ENCODE data around the gene PPP1R14D.

The PPP1R14D gene

GRCh38 chr15:40819048-40819447 is 9.5 kb downstream of the PPP1R14D start:
- DNase-seq (ENCODE audit: low spot score) = no peak

GRCh38 chr15:40815042-40815698 is 13.3 kb downstream of the PPP1R14D start:
- no peak for DNase-seq (ENCODE audit: low spot score)

- DNase-seq (ENCODE audit: low spot score) = no peak
Measured at GRCh38 chr15:40812721-40813425, 15.6 kb downstream of the PPP1R14D start.

DNA sequence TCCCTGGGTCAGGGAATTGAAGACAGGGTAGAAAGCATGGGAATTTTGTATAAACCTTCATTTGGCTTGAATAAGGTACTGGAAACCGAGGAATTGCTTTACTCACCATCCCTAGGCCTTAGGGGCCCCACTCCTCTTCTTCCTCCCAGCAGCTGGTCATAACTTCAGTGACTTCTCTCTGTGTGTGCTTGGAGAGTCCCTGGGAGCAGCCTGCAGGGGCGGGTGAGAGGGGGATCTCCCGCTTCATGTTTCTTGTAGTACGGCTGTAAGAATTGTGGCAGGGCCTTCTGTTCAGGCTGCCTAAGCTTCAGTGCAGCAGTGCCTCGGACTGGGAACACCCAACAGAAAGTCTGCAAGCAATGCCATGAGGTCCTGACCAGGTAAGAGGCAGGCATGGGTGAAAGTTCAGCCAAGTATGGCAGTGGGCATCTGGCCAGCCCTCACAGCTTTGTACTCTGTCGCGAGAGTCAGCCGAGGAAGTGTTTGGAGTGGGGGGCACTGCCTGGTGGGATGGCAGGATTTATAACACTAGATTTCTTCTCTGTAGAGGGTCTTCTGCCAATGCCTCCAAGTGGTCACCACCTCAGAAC is 19.6 kb downstream of the PPP1R14D start:
- no peak for DNase-seq (ENCODE audit: low spot score)

DNA sequence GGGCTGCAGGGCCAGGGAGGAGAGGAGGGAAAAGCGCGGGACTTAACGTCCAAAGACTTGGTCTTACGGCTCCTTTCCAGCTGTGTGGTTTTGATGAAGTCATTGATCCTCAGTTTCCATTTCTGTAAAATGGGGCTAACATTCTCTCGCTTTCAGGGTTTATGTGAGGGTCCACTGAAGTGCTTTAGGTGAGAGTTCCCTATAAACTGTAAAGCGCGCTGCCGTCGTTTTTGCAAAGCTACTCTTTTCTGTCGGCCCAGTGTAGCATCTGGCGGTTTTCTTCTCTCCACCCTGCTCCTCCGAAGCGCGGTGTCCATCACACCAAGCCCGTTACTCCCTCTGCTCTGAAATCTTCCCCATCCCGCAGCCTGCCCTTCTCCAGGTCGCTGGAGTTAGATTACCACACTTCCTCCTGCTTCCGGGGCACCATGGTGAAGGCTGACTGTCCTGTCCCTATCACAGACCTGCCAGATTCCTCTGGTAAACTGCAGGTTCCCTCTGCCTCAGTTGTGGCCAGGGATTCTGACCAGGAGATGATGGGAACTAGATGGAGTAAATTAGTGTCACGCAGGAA is 20.5 kb downstream of the PPP1R14D start:
- no peak for DNase-seq (ENCODE audit: low spot score)

- peak; percentile 96 for DNase-seq (ENCODE audit: low spot score)
Measured at GRCh38 chr15:40807028-40807887, 21.2 kb downstream of the PPP1R14D start, which contains the start of the genes DNAJC17 and ZFYVE19. Gene DNAJC17 (minus strand): TSS chr15:40807473. CDS start chr15:40807446, 27 bp downstream. Gene ZFYVE19 (plus strand): TSS chr15:40807089. CDS start chr15:40807590, 501 bp downstream.

DNA sequence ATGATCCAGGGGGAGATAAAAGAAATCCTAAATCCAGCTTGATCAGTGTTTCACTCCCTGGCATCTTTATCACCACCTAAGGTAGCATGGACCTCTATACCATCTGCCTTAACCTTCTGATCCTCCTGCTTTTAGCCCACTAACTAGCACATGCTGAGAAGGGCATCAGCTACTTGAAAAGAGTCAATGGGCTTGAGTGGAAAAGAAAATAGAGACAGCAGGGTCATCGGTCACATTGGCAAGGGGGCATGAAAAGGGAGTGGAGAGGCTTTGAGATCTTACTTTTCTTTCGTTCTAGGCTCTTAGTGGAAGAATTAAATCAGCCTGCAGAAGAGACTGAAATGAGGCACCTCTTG is 21.9 kb downstream of the PPP1R14D start:
- DNase-seq (ENCODE audit: low spot score) = no peak

- no peak for DNase-seq (ENCODE audit: low spot score)
Measured at GRCh38 chr15:40803688-40804087, 24.8 kb downstream of the PPP1R14D start.

DNA sequence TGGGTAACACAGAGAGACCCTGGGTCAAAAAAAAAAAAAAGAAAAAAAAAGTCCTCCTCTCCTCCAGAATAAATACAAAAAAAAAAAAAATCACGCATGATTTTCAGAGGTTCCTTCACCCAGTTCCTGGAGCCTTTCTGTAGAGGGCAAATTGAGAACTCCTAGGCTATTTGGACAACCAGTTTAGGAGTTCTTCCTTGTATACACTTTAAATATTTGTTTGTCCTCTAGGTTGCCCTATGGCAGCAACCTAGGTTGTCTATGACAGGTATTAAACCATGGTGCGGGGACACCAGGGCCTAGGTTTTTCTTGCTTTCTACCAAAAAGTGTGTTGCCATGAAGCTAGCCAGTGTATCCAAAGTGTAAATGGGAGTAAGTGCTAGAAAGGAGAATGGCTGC is 25.4 kb downstream of the PPP1R14D start:
- DNase-seq (ENCODE audit: low spot score) = no peak

DNA sequence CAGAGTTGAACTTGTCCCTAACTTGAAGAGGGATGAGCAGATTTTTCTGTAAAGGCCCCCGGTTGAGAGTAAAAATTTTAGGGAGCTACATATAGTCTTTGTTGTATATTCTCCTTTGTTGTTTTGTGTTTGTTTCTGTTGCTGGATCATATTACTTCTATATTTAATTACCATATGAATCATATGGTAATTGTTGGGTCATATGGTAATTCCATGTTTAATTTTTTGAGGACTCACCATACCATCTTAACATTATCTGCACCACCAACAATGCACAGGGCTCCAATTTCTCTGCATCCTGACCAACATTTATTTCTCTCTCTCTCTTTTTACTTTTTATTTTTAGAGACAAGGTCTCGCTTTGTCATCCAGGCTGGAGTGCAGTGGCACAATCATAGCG is 29.0 kb downstream of the PPP1R14D start:
- no peak for DNase-seq (ENCODE audit: low spot score)

DNA sequence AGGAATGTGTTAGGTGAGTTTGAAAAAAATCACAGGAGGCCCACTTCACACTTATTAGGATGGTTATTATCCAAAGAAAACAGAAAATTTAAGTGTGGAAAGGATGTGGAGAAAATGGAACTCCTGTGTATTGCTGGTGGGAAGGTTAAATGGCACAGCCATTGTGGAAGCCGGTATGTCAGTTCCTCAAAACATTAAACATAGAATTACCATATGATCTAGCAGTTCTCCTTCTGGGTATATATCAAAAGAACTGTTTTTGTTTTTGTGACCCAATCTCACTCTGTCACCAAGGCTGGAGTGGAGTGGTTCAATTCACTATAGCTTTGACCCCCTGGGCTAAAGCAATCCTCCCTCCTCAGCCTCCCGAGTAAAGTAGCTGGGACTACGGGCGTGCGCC is 32.0 kb downstream of the PPP1R14D start:
- no peak for DNase-seq (ENCODE audit: low spot score)

DNA sequence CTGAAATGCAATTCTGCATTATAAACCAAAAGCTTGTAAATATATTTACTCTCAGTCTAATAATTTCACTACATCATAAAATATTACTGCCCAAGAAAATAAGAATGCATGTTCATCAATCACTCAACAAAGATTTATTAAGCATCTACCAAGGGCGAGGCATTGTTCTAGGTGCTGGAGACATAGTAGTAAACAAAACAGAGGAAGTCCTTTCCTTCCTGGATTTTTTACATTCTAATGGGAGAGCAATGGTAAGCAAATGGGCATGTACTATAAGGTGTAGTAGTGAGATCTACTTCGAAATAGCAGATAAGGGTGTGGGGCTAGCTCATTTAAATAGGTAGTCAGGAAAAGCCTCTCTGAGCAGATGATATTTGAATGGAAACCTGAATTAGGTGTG is 32.5 kb downstream of the PPP1R14D start:
- no peak for DNase-seq (ENCODE audit: low spot score)

DNA sequence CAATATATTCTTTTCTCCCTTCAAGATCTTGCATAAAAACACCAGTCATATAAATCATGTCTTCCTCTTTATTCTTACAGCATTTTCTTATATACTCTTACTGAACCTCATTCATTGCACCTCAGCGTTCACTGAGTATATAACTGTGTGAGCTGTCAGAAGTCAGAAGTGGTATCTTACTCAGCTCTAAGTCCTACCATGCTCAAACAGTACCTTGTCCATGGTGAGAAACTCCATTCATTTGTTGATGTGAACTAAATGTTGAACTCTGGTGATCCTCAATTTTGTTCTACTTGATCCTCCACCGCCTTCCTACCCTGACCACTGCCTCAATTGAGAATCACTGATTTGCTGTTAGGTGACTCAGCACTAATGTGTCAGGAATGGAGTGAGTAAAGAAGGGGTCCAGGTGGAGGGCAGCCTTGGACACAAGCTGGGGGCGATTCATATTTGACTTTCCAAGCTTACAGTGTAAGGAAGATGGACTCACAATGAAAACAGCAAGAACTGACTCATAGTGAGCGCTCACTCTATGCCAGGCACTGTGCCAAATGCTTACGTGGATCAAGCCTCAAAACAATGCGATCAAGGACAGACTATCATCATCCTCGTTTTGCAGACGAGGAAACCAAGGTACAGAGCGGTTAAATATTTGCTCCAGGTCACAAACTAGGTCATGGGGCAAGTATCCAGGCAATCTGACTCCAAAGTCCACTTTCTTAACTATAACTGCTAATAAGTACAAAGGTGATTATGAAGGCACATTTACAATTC is 35.1 kb downstream of the PPP1R14D start:
- DNase-seq (ENCODE audit: low spot score) = no peak

DNA sequence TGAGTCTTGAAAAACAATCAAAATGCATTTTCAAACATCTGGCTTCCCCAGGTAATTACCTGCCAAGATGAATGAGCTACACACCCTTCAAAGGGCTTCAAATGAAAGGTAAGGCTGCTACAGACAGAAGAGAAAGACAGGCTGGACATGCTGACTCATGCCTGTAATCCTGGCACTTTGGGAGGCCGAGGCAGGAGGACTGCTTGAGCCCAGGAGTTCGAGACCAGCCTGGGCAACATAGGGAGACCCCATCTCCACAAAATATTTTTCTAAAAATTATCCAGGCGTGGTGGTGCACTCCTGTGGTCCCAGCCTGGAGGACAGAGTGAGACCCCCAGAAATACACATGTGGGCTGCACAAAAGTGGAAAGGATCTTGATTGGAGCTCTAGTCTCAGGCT is 36.1 kb downstream of the PPP1R14D start:
- DNase-seq (ENCODE audit: low spot score) = no peak

DNA sequence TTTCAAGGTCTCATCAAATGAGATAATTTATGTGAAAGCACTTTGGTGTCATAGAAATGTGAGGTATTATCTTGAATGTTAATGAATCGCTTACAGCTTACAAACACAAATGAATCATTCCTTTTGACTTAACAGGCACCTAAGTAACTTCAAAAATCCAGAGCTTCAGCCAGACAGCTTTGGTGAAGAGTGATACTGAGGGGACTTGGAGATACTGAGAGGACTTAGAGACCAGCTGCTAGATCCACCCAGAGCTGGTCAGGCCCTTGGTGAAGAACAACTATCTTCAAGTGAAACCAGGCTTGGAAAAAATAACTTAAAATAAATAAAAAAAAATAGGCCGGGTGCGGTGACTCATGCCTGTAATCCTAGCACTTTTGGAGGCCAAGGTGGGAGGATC is 37.8 kb downstream of the PPP1R14D start:
- DNase-seq (ENCODE audit: low spot score) = no peak

DNA sequence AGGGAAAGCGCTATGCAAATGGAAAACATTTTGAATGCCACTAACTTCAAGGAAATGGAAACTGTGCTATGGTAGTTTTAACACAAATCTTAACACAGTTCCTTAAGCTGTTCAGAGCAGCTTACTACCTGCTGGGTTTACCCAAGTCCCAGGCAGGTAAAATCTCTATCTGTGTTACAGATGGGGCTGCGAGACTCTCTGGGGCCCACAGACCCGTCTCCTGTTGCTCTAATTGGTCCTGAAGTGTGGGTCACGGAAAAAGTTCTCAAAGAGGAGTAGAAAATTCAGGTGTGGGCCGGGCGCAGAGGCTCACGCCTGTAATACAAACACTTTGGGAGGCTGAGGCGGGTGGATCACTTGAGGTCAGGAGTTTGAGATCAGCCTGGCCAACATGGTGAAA is 38.5 kb downstream of the PPP1R14D start:
- DNase-seq (ENCODE audit: low spot score) = no peak

DNA sequence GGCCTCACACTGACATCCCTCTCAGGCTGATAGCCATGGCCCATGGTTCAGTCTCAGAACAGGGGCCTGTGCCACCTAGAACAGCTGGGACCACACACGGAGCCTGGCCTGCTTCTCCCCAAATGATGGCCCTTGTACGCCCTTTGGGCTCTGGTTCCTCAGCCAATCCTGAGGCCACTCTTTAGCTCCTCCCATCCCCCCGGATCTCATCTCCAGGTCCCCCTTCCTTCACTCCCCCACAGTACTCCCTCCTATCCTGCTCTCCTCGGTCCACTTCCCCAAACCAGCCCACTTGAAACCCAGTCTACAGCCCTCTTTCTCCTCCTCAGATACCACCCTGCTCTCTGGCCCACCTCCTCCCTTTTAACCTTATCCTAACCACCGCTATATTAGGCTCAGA is 39.4 kb downstream of the PPP1R14D start:
- DNase-seq (ENCODE audit: low spot score) = no peak

DNA sequence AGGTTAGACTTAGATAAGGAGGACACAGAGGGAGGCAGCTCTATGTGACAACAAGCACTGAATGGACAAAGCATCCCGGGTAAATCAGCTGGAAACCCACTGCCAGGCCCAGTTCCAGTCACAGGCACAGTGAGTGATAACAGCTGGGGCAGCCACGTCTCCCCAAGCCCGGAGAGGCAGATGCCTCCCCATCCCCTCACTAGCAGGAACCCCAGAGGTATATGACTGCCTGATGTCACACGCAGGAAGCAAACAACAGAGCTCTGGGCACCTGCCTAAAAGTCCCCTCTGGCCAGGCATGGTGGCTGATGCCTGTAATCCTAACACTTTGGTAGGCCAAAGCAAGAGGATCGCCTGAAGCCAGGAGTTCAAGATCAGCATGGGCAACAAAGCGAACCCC is 40.5 kb downstream of the PPP1R14D start:
- no peak for DNase-seq (ENCODE audit: low spot score)

DNA sequence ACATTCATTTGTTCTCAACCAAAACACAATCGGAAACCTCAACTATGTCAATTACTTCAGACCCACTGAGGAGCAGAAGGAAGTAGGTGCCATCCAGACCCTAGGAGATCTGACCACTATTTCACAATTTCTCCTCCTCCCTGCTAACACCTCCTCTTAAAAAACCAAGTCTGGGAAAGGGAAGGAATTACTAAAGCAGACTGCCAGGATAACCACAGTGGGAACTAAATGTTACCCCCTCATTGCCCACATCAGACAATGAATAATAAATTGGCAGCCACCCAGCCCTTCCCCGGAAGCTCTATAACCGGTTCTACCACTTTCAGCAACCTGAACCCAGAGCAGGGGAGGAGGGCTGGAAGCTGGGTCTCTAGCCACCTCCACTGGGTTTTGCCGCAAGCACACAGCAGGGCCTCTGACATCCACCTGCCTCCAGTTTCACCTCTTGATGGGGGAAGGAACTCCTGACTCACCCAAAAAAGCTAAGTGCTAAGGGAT is 41.1 kb downstream of the PPP1R14D start:
- DNase-seq (ENCODE audit: low spot score) = no peak

- DNase-seq (ENCODE audit: low spot score) = no peak
Measured at GRCh38 chr15:40785814-40786213, 42.7 kb downstream of the PPP1R14D start.

GRCh38 chr15:40785164-40785563 is 43.3 kb downstream of the PPP1R14D start:
- no peak for DNase-seq (ENCODE audit: low spot score)

Data from D341Med (cell line).